CD4-positive, alpha-beta T cell (primary cell): Measurements from ENCODE around the gene PLEKHN1. TPM values are rescaled to one million over a fixed set of nuclear protein-coding genes. Genes with fewer than 3 reads are reported as not detected.

Experiments used
- ATAC-seq: fragments of 200-7000 bp; cut with Tn5 transposase; one replicate; pipeline ENCODE4 v1.10.0; 2022; ENCODE audit warnings: mild to moderate bottlenecking; ENCODE audit not compliant: poor library complexity
- CTCF ChIA-PET: fragments of 350-600 bp; sonication (Branson Sonifier 250); formaldehyde crosslinking; loops from one replicate; lab custom pipeline; 2021; ENCODE audit warnings: antibody characterized with exemption, inconsistent platforms; lab: Charles Lee
- POLR2A ChIA-PET: fragments of 350-600 bp; sonication (Branson Sonifier 250); formaldehyde crosslinking; loops from one replicate; lab custom pipeline; 2021; ENCODE audit warnings: antibody characterized with exemption, inconsistent platforms; lab: Charles Lee
- DNase-seq, 14 experiments: peaks; one replicate each; pipeline ENCODE4 v3.0.0-alpha.2; 2013 to 2020; ENCODE audit warnings: mixed read lengths in 2 of 14
- H3K27ac ChIP-seq, 2 donors: one replicate each; pipeline versions ENCODE4 v1.5.1 to v1.7.0; 2013; ENCODE audit warnings: low read length in 2 of 2, low read depth in 1 of 2, mild to moderate bottlenecking in 1 of 2
- H3K27me3 ChIP-seq, 2 experiments: 1 replicate in 1 of 2; 2 replicates in 1 of 2; pipeline versions ENCODE4 v1.6.1 to v1.7.0; 2013; ENCODE audit warnings: low read length in 2 of 2, control low read depth in 1 of 2, mild to moderate bottlenecking in 1 of 2, moderate library complexity in 1 of 2; ENCODE audit not compliant: insufficient read depth in 2 of 2, control insufficient read depth in 1 of 2
- H3K36me3 ChIP-seq: one replicate; pipeline ENCODE4 v1.6.1; 2013; ENCODE audit warnings: low read length, control low read depth; ENCODE audit not compliant: insufficient read depth
- H3K4me1 ChIP-seq: one replicate; pipeline ENCODE4 v1.6.1; 2013; ENCODE audit warnings: low read length, control low read depth; ENCODE audit not compliant: insufficient read depth
- H3K4me3 ChIP-seq: one replicate; pipeline ENCODE4 v1.5.1; 2013; ENCODE audit warnings: mild to moderate bottlenecking, low read length, moderate library complexity
- H3K9me3 ChIP-seq, 2 experiments: 1 replicate in 1 of 2; 2 replicates in 1 of 2; pipeline versions ENCODE4 v1.6.1 to v1.7.0; 2013; ENCODE audit warnings: low read length in 2 of 2, mild to moderate bottlenecking in 2 of 2, control low read depth in 1 of 2, moderate library complexity in 1 of 2; ENCODE audit not compliant: control insufficient read depth in 1 of 2, insufficient read depth in 1 of 2
- H3K27ac Mint-ChIP-seq: one replicate; pipeline ENCODE4 v1.8.0; 2020; ENCODE audit warnings: mixed read lengths
- H3K27me3 Mint-ChIP-seq: one replicate; pipeline ENCODE4 v1.8.0; 2021; ENCODE audit warnings: mixed read lengths
- H3K36me3 Mint-ChIP-seq: one replicate; pipeline ENCODE4 v1.8.0; 2021; ENCODE audit warnings: low read depth, mixed read lengths
- H3K4me1 Mint-ChIP-seq: one replicate; pipeline ENCODE4 v1.8.0; 2021; ENCODE audit warnings: low read depth, mixed read lengths
- H3K4me3 Mint-ChIP-seq: one replicate; pipeline ENCODE4 v1.8.0; 2020; ENCODE audit warnings: mild to moderate bottlenecking, mixed read lengths
- H3K9me3 Mint-ChIP-seq: one replicate; pipeline ENCODE4 v1.8.0; 2020; ENCODE audit warnings: mixed read lengths
- intact Hi-C, 2 experiments: fragments of 100-400 bp; cut with DNase I in 1 of 2; cut with micrococcal nuclease in 1 of 2; formaldehyde crosslinking; loops; one replicate each; pipeline versions ENCODE4 v1.15.1 to v1.9.0; 2023 to 2025; cut with DNase I, micrococcal nuclease
- total RNA-seq, 174 experiments: library from RNA in 2 of 174; stranded (reverse) in 2 of 174; gene quantifications; one replicate each; pipeline ENCODE4 v1.2.3 and lab custom pipeline; 2021 to 2026
- TF ChIP-seq, protein P1 (sequence below): fragments of 200-600 bp; IDR thresholded peaks from one replicate; pipeline ENCODE4 v1.8.0; 2022; ENCODE audit warnings: antibody characterized with exemption, mild to moderate bottlenecking

Gene PLEKHN1
- total RNA-seq, 2 experiments from 2014 or later = 0.69 to 0.95 TPM

DNA sequence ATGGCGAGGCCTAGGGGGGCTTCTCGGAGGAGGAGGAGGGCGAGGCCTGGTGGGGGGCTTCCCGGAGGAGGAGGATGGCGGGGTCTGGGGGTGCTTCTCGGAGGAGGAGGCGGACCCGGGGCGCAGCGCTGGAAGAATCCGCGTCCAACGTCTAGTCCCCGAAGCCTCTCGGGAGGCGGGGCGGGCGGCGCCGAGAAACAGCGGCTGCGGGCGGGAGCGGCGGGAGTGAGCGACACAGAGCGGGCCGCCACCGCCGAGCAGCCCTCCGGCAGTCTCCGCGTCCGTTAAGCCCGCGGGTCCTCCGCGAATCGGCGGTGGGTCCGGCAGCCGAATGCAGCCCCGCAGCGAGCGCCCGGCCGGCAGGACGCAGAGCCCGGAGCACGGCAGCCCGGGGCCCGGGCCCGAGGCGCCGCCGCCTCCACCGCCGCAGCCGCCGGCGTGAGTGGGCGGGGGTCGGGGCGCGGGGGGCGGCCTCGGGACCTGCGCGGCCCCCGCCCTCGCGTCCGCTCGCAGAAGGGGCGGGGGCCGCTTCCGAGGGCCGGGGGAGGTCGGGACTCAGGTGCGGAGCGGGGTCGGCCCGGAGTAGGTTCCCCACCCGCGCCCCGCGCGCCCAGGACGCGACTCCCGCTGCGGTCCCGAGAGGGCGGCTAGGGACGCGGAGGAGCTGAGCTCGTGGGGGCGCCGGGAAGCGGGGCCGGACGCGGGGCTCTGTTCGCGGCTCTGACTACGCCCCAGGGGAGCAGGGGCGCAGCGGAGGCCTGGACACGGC, 5.7 kb upstream of the PLEKHN1 start, which contains the start of gene KLHL17:
TSS of gene KLHL17 (plus strand) at position 222 of the 769 bp plus-strand sequence. CDS start at position 332, 110 bp downstream.
- peak; percentile 61 to 85 (median 76) for DNase-seq
- H3K27ac Mint-ChIP-seq = no peak within 1 kb of the TSS
- peaks cover 41% of the 10 kb centered on the region for H3K4me1 ChIP-seq
- H3K36me3 ChIP-seq = peaks cover 18% of the 10 kb centered on the region
- no peaks in the 10 kb centered on the region for H3K27me3 ChIP-seq
- no peaks in the 10 kb centered on the region for H3K9me3 ChIP-seq
- H3K27me3 Mint-ChIP-seq = no peaks in the 10 kb centered on the region
- no peak within 1 kb of the TSS for H3K27ac ChIP-seq
- H3K4me3 Mint-ChIP-seq = peak within 1 kb of the TSS; percentile 90
- intact Hi-C loops = no loop called here
- H3K4me1 Mint-ChIP-seq = peaks cover 16% of the 10 kb centered on the region
- H3K4me3 ChIP-seq = peak within 1 kb of the TSS; percentile 57
- CTCF ChIA-PET = no interaction called here
- no peaks in the 10 kb centered on the region for H3K9me3 Mint-ChIP-seq
- peaks cover 25% of the 10 kb centered on the region for H3K36me3 Mint-ChIP-seq
- TF ChIP-seq, protein P1, sequence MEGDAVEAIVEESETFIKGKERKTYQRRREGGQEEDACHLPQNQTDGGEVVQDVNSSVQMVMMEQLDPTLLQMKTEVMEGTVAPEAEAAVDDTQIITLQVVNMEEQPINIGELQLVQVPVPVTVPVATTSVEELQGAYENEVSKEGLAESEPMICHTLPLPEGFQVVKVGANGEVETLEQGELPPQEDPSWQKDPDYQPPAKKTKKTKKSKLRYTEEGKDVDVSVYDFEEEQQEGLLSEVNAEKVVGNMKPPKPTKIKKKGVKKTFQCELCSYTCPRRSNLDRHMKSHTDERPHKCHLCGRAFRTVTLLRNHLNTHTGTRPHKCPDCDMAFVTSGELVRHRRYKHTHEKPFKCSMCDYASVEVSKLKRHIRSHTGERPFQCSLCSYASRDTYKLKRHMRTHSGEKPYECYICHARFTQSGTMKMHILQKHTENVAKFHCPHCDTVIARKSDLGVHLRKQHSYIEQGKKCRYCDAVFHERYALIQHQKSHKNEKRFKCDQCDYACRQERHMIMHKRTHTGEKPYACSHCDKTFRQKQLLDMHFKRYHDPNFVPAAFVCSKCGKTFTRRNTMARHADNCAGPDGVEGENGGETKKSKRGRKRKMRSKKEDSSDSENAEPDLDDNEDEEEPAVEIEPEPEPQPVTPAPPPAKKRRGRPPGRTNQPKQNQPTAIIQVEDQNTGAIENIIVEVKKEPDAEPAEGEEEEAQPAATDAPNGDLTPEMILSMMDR = no peak
- peak; percentile 61 for ATAC-seq
- POLR2A ChIA-PET = no interaction called here

DNA sequence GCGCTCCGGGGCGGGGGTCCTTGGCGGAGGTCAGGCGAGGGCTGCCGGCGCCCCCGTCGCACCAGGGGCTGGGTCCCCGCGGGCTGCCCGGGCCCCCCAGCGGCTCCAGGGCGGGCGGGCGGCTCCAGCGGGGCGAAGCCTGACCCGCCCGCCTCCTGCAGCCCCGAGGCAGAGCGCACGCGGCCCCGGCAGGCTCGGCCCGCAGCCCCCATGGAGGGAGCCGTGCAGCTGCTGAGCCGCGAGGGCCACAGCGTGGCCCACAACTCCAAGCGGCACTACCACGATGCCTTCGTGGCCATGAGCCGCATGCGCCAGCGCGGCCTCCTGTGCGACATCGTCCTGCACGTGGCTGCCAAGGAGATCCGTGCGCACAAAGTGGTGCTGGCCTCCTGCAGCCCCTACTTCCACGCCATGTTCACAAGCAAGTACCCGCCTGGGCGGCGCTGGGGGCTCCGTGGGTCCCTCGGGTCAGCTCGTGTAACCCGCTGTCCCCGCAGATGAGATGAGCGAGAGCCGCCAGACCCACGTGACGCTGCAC, 5.1 kb upstream of the PLEKHN1 start:
- peaks cover 18% of the 10 kb centered on the region for H3K36me3 Mint-ChIP-seq
- no peaks in the 10 kb centered on the region for H3K27me3 Mint-ChIP-seq
- no peaks in the 10 kb centered on the region for H3K9me3 Mint-ChIP-seq
- Histone ChIP-seq H3K36me3 (peaks cover 12% of the 10 kb centered on the region), H3K4me3 (peak overlapping the region; percentile 14), H3K4me1 (peaks cover 47% of the 10 kb centered on the region), H3K27ac (no peak overlapping the region), H3K9me3 (no peaks in the 10 kb centered on the region), H3K27me3 (no peaks in the 10 kb centered on the region)
- ATAC-seq (no peak), DNase-seq (peak in 1 of 14 experiments; percentile 32)
- TF ChIP-seq, protein P1 = no peak
- H3K4me1 Mint-ChIP-seq = peaks cover 16% of the 10 kb centered on the region
- ChIA-PET POLR2A (no interaction called here), CTCF (no interaction called here)
- H3K27ac Mint-ChIP-seq = no peak overlapping the region
- intact Hi-C loops = no loop called here
- peak overlapping the region; percentile 82 for H3K4me3 Mint-ChIP-seq

DNA sequence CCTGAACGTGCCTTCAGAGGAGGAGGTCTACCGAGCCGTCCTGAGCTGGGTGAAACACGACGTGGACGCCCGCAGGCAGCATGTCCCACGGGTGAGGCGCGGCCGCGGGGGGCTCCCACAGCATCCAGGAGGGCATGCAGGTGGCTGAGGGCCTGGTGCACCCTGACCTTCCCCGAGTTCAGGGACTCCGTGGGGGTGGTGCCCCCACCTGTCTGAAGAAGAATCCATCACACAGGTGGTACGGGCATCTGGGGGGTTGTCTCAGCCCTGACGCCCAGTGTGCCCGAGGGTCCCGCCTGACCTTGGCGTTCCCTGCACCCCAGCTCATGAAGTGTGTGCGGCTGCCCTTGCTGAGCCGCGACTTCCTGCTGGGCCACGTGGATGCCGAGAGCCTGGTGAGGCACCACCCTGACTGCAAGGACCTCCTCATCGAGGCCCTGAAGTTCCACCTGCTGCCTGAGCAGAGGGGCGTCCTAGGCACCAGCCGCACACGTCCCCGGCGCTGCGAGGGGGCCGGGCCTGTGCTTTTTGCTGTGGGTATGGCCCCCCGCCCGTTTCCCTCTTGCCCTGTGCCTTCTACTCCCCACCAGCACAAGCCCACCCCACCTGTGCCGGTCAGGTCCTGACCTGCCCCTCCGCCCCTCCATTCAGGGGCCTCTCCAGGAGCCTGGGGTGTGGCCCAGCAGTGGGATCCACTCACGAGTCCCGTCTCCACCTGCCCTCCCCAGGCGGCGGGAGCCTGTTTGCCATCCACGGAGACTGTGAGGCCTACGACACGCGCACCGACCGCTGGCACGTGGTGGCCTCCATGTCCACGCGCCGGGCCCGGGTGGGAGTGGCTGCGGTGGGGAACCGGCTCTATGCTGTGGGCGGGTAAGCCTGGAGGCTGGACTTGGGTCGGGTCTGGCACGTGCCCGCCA, 3.6 kb upstream of the PLEKHN1 start:
- intact Hi-C loops = no loop called here
- DNase-seq = no peak

More for the DNA sequence above, 3.6 kb upstream of the PLEKHN1 start:
- Mint-ChIP-seq H3K9me3 (no peaks in the 10 kb centered on the region), H3K27me3 (no peaks in the 10 kb centered on the region), H3K4me3 (peak overlapping the region; percentile 82), H3K4me1 (peaks cover 11% of the 10 kb centered on the region), H3K27ac (no peak overlapping the region), H3K36me3 (peaks cover 8% of the 10 kb centered on the region)
- Histone ChIP-seq H3K4me1 (peaks cover 51% of the 10 kb centered on the region), H3K27ac (no peak overlapping the region), H3K9me3 (no peaks in the 10 kb centered on the region), H3K27me3 (no peaks in the 10 kb centered on the region), H3K36me3 (no peaks in the 10 kb centered on the region), H3K4me3 (no peak overlapping the region)
- ChIA-PET CTCF (no interaction called here), POLR2A (no interaction called here)
- TF ChIP-seq, protein P1 = no peak
- no peak for ATAC-seq
